Measurements from ENCODE around the gene GLDC.
"Not testable (repeated sequence)": the region's sequence is repeated elsewhere in the genome, so short reads cannot be mapped to it uniquely, and the experiment has no call there.

The GLDC gene

DNA sequence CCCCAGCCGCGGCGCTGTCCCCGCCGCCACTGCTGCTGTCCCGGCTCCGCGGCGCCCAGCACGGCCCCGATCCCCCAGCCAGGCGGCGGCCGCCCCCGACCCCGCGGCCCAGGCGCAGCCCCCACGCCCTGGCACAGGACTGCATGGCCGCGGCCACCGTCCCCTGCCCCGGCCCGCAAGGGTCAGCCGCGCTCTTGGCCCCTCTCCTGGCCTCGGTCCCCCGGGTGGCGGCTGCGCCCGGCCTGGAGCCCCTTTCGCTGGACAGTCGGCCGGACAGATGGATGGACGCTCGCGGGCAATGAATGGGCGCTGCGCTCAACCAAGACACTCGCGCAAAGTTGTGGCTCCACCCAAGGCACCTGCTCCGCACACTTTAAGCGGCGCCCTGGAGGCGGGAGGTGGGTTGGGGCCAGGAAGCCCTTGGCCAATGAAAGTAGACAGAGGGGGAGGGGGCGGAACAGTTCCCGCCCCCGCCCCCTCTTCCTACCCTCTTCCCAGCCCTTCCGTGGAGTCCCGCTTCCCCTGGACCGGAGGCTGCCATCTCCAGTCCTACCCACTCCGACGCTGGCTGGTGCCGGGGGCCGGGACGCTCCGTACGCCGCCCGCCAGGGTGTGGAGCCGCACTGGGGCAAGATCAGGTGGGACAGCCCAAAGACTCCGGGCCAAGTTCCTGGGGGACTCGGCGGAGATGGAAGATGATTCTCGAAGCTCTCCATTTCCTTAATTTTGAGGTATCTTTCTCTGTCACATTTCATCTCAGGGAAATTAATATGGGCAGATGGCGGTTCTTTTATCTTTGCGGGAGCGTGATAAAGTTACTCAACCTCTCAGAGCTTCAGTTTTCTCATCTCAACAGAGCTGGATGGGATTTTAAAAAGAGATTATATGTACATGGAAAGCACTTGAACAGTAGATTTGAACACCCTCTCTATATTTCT is at the start of gene GLDC:
GLDC (minus strand) TSS at position 375 of the 938 bp plus-strand sequence; CDS start at position 145, 230 bp downstream.
- DNase-seq (ENCODE audit: low spot score), result no peak

DNA sequence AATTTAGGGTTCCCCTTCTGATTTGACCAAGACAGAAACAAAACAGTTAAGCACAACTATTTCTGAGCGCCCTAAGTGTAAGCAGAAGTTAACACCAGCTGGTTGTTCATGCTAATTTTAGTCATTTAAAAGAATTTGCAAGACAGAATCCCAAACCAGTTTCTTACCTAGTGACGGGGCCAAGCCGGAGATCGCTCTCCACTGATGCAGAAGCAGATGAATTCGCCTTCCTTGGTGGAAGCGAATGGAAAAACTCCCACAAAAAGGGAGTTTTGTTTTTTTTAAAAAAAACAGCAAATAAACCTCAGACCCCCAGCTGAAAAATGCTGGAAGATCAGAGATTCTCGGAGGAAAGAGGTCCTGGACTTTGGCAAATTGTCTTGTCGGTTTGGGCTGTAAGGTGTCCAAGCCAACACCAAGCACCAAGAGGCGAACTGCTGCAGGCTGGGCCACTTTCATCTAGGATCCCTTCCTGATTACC is 47.4 kb upstream of the GLDC start:
- DNase-seq (ENCODE audit: low spot score), result no peak

DNA sequence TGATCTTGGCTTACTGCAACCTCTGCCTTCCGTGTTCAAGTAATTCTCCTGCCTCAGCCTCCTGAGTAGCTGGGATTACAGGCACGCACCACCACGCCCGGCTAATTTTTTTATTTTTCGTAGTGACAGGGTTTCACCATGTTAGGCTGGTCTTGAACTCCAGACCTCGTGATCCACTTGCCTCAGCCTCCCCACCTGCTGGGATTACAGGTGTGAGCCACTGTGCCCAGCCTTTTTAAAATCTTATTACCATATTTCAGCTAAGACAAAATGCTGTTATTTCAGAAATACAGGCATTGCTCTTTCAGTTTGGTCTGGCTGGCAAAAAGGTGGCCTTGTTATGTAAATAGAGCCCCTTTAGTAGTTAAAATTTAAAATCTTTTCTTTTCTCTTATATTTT is 46.9 kb upstream of the GLDC start:
- no peak for DNase-seq (ENCODE audit: low spot score)

DNA sequence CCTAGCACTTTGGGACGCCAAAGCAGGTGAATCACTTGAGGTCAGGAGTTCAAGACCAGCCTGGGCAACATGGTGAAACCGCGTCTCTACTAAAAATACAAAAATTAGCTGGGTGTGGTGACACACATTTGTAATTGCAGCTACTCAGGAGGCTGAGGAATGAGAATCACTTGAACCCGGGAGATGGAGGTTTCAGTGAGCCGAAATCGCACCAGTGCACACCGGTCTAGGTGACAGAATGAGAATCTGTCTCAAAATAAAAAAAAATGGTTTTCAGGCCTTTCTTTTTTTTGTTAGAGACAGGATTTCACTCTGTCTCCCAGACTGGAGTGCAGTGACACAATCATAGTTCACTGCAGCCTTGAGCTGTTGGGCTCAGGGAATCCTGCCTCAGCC is 45.1 kb upstream of the GLDC start:
- DNase-seq (ENCODE audit: low spot score), result not testable (repeated sequence)

DNA sequence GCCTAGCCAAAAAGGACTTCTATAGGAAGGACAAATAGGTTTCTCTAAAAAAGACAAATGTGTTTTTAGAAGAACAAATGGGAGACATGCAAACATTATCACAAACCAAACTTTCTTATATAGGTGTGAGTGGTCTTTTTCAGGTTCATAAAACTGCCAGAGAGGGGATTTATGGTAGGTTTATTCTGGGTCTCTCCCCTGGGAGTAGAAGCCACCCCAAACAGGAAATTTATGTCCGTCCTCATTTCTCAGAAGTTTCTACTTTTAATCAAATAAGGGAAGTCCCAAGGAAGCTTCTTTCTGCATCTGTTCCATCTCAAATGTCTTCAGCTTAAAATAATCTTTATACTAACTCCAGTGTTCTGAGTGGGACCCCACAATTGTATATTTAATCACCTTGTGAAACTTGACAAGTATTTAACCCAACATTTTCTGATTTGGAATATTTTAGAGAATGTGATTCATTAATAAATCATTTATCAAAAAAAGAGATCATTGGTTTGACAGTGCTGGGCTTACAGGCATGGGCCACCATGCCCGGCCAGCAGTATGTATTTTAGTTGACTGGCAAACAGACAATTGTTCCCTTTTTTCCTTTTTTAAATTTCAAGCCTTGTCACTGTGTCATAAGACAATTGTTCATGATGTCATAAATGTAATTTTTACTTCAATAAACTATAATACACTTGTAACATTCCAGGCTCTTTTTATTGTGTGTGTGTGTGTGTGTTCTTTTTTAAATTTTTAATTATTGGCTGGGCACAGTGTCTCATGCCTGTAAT is 44.6 kb upstream of the GLDC start:
- no peak for DNase-seq (ENCODE audit: low spot score)

DNA sequence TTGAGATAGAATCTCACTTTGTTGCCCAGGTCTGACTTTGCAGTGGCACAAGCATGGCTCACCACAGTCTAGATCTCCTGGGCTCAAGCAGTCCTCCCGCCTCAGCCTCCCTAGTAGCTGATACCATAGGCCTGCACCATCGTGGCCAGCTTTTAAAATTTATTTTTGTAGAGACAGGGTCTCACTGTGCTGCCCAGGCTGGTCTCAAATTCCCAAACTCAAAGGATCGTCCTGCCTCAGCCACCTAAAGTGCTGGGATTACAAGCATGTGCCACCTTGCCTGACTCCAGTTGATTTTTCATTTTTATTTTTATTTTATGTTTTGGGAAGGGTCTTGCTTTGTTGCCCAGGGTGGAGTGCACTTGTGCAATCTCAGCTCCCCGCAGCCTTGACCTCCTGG is 41.7 kb upstream of the GLDC start:
- no peak for DNase-seq (ENCODE audit: low spot score)

DNA sequence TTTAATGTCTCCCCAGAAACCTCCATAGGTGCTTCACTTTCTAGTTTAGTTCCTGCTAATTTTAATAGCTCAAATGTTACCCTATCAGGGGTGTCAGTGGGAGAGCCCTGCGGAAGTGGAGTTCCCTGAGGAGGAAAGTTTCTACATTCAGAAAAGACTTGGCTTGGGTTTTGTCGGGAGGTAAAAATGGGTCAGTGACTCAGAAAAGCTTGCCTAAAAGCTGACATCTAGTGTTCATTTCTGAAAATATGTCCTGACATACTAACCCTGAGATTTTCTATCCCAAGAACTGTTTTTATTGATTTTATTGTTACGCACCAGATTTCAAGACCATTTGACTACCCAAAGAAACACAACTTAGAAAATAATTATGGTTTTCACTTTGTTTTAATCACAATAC is 40.9 kb upstream of the GLDC start:
- peak; percentile 52 for DNase-seq (ENCODE audit: low spot score)

DNA sequence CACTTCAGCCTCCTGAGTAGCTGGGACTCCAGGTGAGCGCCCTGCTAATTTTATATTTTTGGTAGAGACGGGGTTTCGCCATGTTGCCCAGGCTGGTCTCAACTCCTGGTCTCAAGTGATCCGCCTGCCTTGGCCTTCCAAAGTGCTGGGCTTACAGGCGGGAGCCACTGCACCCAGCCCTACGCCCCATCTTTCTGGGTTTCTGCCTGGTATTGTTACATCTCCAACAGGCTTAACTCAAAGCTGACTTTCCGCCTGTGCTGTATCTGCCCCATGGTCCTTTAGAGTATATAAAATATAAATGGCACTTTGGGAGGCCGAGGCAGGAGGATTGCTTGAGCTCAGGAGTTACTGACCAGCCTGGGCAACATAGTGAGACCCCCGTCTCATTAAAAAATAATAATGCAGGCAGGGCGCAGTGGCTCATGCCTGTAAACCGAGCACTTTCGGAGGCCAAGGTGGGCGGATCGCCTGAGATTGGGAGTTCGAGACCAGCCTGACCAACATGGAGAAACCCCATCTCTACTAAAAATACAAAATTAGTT is 36.5 kb upstream of the GLDC start:
- no peak for DNase-seq (ENCODE audit: low spot score)

DNA sequence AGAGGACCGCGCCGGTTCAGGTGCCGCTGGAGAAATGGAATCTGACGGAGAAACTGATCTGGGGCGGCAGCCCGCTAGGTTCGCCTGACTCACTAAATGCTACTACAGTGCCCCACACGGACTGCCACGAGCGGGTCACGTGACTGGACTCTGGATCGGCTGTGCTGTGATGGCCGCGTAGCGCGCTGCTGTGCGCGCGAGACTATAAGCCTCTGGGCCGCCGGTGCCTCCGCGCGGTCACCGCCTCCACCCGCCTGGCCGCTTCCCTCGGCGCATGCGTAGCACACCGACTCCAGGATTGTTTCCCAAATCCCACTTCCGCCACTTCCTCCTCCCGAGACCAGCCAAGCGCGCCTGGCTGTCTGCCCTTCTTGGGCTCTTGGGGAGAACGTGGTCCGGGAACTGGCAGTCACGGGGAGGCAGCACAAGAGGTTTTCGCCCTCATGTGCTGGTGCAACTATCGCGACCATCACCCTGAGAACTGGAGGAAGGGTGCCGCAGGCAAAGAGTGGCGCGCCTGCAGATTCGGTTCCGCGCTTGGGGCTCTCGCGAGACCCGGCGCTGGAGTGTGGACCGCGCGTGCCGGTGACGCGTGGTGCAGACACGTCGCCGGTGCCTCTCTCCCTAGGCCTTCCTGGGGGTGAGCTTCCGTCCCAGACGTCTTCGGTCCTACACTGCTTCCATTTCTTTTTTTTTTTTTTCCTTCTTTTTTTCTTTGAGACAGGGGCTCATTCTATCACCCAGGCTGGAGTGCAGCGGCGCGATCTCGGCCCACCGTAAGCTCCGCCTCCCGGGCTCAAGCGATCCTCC is 35.8 kb upstream of the GLDC start:
- peak; percentile 98 for DNase-seq (ENCODE audit: low spot score)

DNA sequence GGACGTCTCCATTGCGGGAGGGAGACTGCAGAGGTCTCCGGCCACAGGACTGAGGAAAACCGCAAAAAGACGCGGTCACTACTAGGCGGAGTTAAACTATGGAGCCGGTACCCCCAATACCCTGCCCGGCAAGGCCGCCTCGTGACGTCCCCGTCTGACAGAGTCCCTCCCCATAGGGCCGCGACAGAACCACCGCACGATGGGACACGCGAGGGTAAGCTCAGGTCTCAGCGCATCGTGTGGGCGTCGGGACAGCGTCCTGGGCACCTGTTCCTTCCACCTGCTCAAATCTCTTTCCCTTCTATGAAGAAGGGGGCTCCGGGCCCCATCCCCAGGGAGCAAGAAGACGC is 35.2 kb upstream of the GLDC start:
- peak; percentile 56 for DNase-seq (ENCODE audit: low spot score)

DNA sequence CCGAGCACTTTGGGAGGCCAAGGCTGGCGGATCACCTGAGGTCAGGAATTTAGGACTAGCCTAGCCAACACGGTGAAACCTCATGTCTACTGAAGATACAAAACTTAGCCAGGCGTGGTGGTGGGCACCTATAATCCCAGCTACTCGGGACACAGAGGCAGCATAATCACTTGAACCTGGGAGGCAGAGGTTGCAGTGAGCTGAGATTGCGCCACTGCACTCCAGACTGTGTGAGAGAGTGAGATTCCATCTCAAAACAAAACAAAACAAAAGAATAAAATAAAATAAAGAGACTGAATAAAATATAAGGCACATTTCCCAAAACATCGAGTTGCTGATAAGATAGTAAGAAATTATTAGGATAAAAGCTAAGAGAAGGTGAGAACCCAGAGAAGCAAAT is 32.3 kb upstream of the GLDC start:
- DNase-seq (ENCODE audit: low spot score), result no peak

DNA sequence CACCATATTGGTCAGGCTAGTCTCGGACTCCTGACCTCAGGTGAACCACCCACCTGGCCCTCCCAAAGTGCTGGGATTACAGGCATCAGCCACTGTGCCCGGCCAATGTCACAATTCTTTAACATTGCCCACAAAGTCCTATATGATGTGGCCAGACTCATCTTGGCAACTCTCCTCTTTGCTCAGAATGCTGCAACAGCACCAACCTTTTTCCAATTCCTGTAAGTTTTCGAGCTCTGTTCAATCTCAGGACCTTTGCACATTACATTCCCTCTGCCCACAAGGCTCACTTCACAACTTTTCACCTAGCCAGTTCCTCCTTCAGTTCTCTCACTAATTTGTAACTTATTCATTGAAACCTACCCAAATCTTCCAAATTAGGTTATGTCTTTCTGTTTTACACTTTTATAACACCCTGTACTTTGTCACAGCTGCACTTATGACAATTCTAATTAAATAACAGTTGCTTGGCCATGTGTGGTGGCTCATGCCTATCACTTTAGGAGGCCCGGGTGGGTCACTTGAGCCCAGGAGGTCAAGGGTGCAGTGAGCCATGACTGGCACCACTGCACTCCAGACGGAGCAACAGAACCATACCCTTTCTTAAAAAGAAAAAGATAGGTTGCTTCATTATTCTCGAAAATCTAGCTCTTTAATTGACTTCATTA is 30.9 kb upstream of the GLDC start:
- DNase-seq (ENCODE audit: low spot score), result no peak

DNA sequence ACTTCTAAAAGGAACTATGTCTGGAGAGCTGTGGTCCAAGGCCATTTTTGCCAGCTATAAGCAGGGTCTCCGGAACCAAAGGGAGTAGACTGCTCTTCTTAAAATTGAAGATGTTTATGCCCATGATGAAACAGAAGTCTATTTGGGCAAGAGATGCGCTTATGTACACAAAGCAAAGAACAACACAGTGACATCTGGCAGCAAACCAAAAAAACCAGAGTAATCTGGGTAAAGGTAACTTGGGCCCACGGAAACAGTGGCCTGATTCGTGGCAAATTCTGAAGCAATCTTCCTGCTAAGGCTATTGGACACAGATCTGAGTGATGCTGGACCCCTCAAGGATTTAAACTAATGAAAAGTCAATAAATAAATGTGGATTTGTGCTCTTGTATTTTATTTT is 29.7 kb upstream of the GLDC start:
- no peak for DNase-seq (ENCODE audit: low spot score)

DNA sequence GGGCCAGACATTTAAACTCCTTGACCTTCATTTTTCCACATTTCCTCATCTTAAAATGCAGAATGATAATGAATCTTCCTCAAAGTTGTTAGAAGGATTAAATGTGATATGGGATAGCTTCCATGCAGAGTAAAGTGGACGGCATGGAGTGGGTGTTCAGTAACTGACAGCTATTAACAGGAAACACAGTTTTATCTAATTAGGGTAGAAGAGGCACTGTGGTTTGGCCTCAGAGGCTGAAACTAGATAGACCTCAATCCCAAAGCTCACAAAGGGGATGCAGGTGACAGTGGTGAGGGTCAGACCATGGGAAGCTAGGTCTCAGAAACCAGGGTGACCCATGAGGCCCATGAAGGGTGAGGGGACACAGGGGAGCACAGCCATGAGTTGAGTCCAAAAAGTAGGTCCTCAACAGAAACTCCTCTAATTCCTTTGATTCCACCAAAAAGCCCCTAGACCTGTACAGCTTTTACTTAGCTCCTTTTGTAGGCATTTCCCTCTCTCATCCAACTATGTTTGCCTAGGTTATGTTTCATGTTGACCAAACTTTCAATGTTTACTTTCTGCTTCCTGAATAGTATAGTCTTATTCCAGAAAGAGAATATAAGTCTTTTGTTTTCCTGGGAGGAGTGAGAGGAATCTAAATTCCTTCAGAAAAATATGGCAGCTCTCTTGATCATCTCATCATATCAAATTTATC is 27.9 kb upstream of the GLDC start:
- DNase-seq (ENCODE audit: low spot score), result no peak

DNA sequence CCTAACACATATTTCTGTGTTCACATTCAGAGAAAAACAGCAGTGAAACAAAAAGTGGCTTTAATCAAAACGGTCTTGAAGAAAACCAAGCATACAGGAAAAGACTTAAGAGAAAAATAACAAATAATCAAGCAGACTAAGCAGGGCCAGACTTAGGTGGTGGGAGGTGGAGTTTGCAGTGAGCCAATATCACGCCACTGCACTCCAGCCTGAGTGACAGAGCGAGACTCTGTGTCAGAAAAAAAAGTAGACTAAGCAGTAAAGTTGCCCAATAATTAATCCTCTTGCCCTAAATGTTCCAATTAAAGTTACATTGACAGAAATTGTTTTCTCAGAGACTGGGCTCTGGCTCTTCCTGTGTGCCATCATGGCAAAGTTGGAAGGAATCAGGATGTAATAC is 26.6 kb upstream of the GLDC start:
- no peak for DNase-seq (ENCODE audit: low spot score)

DNA sequence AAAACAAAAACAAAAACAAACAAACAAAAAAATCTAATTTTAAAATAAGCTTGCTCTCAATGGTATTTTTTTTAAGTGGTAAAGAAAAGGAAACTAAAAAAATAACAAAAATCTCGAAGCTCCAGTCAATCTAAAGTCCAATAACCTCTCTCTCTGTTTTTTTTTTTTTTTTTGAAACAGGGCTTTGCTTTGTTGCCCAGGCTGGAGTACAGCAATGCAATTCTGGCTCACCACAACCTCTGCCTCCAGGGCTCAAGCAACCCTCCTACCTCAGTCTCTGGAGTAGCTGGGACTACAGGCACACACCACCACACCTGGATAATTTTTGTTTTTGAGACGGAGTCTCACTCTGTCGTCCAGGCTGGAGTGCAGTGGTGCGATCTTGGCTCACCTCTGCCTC is 25.9 kb upstream of the GLDC start:
- no peak for DNase-seq (ENCODE audit: low spot score)

DNA sequence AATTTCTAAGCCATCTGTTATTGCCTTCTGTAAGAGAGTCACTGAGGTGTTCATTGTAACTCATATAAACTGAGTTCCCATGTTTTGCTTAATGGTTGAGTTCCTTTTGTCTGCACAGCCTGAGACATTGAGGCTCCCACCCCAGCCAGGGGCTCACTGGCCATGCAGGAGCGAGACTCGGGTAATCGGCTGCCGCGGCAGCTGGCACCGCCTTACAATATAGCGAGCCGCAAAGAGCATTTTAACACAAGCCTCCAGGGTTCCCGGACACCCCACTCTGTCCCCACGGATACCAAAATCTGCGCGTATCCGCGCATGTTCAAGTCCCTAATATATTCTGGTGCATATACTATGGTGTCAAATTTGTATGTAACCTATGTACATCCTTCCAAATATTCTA is 24.4 kb upstream of the GLDC start:
- no peak for DNase-seq (ENCODE audit: low spot score)

DNA sequence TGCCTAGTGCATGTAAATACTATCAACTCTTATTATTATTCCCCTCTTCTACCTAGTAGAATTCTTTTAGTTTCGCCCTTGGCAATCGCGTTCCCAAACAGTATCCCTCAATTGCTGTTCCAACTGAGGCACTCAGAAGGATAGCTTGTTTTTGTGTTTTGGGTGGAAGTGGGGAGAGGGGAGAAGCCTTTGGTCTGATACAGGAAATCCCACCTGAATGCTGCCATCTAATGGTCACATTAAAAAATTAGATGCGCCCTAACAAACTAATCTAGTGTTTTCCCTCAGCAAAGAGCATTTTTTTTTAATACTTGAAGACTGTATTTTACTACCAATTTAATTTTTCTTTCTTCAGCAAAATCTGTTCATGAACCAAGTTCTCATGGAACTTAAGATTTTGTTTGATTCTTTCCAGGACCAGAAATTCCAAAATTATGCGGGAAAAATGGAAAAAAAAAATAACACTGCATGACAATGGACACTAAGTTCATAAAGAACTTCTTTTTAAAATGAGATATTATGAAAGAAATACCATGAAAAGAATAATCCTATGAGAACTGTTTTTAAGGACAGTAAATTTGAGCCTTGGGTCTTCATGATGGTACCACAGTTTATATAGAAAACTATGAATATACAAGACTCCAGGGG is 22.2 kb upstream of the GLDC start:
- peak; percentile 58 for DNase-seq (ENCODE audit: low spot score)

DNA sequence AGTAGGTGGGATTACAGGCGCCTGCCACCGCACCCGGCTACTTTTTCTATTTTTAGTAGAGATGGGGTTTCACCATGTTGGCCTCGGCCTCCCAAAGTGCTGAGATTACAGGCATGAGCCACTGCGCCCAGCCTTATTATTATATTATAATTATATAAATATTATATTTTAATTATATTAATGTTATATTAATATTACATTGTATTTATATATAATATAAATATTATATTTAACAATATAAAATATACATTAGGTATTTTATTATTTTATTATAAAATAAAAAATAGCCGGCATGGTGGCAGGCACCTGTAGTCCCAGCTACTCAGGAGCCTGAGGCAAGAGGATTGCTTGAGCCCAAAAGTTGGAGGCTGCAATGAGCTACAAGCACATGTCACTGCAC is 21.6 kb upstream of the GLDC start:
- no peak for DNase-seq (ENCODE audit: low spot score)

DNA sequence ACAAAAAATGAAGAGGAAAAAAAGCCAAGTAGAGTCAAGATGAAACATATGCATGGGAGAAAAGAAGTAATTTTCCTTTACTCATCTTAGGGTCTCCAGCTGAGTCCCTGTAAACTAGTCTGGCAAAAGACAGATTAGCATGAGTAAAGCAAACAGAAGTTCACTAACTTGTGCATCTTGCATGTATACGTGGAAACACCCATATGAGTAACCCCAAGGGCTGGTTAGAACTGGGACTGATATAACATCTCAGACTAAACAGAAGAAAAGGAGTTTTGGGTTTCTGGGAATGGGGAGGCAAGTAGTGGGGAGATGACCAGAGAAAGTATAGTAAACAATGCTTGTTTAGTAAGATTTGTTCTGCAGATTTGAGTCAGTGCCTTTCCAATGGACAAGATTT is 20.1 kb upstream of the GLDC start:
- DNase-seq (ENCODE audit: low spot score), result no peak

Measured in GM03348 (cell line).